ENCODE measurements around the gene KCNG3. TPM values are rescaled to one million over a fixed set of nuclear protein-coding genes. Genes with fewer than 3 reads are reported as not detected.

Gene KCNG3, protein sequence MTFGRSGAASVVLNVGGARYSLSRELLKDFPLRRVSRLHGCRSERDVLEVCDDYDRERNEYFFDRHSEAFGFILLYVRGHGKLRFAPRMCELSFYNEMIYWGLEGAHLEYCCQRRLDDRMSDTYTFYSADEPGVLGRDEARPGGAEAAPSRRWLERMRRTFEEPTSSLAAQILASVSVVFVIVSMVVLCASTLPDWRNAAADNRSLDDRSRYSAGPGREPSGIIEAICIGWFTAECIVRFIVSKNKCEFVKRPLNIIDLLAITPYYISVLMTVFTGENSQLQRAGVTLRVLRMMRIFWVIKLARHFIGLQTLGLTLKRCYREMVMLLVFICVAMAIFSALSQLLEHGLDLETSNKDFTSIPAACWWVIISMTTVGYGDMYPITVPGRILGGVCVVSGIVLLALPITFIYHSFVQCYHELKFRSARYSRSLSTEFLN
- total RNA-seq (under 1 TPM in 3 of 5 donors, not detected in 2; 0.09 to 0.25 (median 0.15) TPM), total RNA-seq (0.05 to 6.1 (median 0.49) reads per million in 29 experiments)
- total RNA-seq (2013), result 0.06 TPM

DNA sequence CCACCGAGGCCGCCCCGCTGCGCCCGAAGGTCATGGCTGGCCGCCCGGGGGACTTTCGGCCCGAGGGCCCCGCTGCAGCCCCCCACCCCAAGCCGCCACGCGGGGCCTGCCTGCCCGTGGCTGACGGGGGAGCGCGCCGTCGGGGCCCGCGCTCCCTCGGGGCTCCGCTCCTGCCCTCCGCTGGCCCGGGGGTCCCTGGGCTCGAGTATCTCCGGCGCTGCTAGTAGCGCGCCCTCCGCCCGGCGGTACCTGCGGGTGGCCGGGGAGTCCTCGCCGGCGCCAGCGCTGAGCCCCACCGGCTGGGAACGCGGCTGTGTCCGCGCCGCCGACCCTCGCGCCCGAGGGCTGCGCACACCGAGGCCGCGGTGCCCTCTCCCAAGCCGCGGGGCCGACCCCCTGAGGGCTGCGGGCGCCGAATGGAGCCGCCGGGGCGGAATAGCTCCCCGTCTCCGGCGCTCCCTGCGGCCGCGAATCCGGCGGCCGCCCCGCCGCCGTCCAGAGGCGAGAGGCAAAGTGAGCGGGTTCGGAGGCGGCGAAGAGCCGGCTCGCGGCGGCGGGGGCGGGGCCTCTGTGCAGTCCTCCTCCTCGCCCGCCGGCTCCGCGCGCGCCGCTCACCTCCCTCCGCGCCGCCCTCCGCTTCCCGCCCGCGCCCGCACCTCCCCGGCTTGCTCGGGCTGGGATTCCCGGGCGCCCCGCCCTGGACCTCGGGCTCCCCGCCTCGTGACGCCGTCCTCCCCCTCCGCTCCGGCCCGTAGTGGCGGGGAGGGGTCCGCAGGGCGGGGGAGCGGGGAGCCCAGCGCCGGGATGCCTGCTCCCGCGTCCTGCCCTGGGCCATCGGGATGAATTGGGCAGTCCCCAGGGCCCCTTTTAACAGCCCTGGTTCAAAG, at the start of gene KCNG3:
KCNG3 (minus strand) TSS at position 515 of the 887 bp plus-strand sequence; CDS start at position 34, 481 bp downstream.
- ChIA-PET CTCF (interaction anchor here (0.6 to 1.4 kb wide), 5 partner anchors 21 to 624 kb away, joined by 3 to 6 read pairs (median 4); no protein-coding TSS in a partner anchor), POLR2A (interaction anchor here in 1 of 2 donors (0.6 kb wide), 2 partner anchors 16 to 362 kb away, joined by 4 to 5 read pairs; no protein-coding TSS in a partner anchor)
- Histone ChIP-seq H3K9me3 (no peaks in the 10 kb centered on the region), H3K27ac (ENCODE audit: low read length) (no peak within 1 kb of the TSS), H3K27me3 (replicated peaks in 1 of 2; ENCODE audit: control insufficient read depth in 2 of 2, extremely low read depth in 1 of 2, insufficient read depth in 2 of 2, low read length in 1 of 2) (peaks cover 0 to 17% of the 10 kb centered on the region in 2 experiments), H3K4me3 (ENCODE audit: control insufficient read depth in 1 of 2, extremely low read depth in 1 of 2, low read length in 1 of 2) (peak within 1 kb of the TSS; percentile 50 to 87), H3K36me3 (ENCODE audit: control insufficient read depth in 2 of 2, extremely low read depth in 1 of 2, insufficient read depth in 1 of 2, low read length in 1 of 2) (no peaks in the 10 kb centered on the region), H3K4me1 (ENCODE audit: control insufficient read depth in 1 of 2, extremely low read depth in 1 of 2, insufficient read depth in 2 of 2, low read length in 2 of 2) (peaks cover 12 to 17% of the 10 kb centered on the region in 2 experiments)
- Mint-ChIP-seq H3K27me3 (peaks cover 6 to 18% of the 10 kb centered on the region in 2 donors), H3K27ac (peak within 1 kb of the TSS; percentile 78 to 82), H3K9me3 (no peaks in the 10 kb centered on the region), H3K4me1 (peaks cover 8 to 11% (median 8%) of the 10 kb centered on the region in 3 donors), H3K4me3 (peak within 1 kb of the TSS; percentile 90 to 93 (median 90)), H3K36me3 (no peaks in the 10 kb centered on the region)
- peak; percentile 79 to 84 (median 82) for ATAC-seq (replicated peaks in 1 of 4)
- 5% methylated on average over 120 of the region's 123 CpGs for WGBS (ENCODE audit: insufficient coverage)
- DNase-seq, result peak; percentile 11 to 76 (median 46)

DNA sequence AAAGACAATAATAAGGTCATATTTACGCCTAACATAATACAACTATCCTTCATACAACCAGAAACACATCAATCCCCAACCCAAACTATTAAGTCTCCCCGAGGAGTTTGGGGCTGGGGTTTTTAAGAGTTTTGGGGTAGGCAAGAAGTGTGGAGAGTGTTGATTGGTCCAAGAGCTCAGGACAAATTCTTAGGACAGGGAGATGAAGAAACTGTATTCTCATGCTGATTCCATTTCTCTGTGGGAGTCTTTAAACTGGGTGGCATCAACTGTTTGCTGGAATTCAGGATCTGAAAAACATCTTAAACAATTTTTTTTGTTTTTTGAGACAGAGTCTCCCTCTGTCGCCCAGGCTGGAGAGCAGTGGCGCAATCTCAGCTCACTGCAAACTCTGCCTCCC, 49.1 kb upstream of the KCNG3 start:
- CTCF ChIA-PET, result interaction anchor here in 1 of 2 donors (0.5 kb wide), 1 partner anchor 539 kb away, joined by 4 read pairs; no protein-coding TSS in a partner anchor
- Mint-ChIP-seq H3K4me1 (peaks cover 2 to 7% (median 5%) of the 10 kb centered on the region in 3 donors), H3K27me3 (no peaks in the 10 kb centered on the region), H3K9me3 (peaks cover 0 to 3% (median 0%) of the 10 kb centered on the region in 3 donors), H3K36me3 (no peaks in the 10 kb centered on the region), H3K27ac (no peak overlapping the region), H3K4me3 (no peak overlapping the region)
- H3K27me3 ChIP-seq (replicated peaks in 1 of 2; ENCODE audit: control insufficient read depth in 2 of 2, extremely low read depth in 1 of 2, insufficient read depth in 2 of 2, low read length in 1 of 2), result no peaks in the 10 kb centered on the region
- no peak overlapping the region for H3K4me3 ChIP-seq (ENCODE audit: control insufficient read depth in 1 of 2, extremely low read depth in 1 of 2, low read length in 1 of 2)
- no peak overlapping the region for H3K27ac ChIP-seq (ENCODE audit: low read length)
- POLR2A ChIA-PET, result no interaction called here
- no peaks in the 10 kb centered on the region for H3K36me3 ChIP-seq (ENCODE audit: control insufficient read depth in 2 of 2, extremely low read depth in 1 of 2, insufficient read depth in 1 of 2, low read length in 1 of 2)
- 100% methylated on average over 1 of the region's 4 CpGs for WGBS (ENCODE audit: insufficient coverage)
- H3K4me1 ChIP-seq (ENCODE audit: control insufficient read depth in 1 of 2, extremely low read depth in 1 of 2, insufficient read depth in 2 of 2, low read length in 2 of 2), result peaks cover 0 to 5% of the 10 kb centered on the region in 2 experiments
- ATAC-seq (replicated peaks in 1 of 4) (no peak), DNase-seq (no peak)
- no peaks in the 10 kb centered on the region for H3K9me3 ChIP-seq

- peaks cover 0 to 3% (median 0%) of the 10 kb centered on the region in 3 donors for H3K9me3 Mint-ChIP-seq
- H3K4me3 Mint-ChIP-seq, result no peak overlapping the region
- H3K27ac Mint-ChIP-seq, result no peak overlapping the region
- ChIA-PET CTCF (no interaction called here), POLR2A (no interaction called here)
- Histone ChIP-seq H3K9me3 (no peaks in the 10 kb centered on the region), H3K4me3 (ENCODE audit: control insufficient read depth in 1 of 2, extremely low read depth in 1 of 2, low read length in 1 of 2) (no peak overlapping the region), H3K27ac (ENCODE audit: low read length) (no peak overlapping the region), H3K36me3 (ENCODE audit: control insufficient read depth in 2 of 2, extremely low read depth in 1 of 2, insufficient read depth in 1 of 2, low read length in 1 of 2) (no peaks in the 10 kb centered on the region), H3K27me3 (replicated peaks in 1 of 2; ENCODE audit: control insufficient read depth in 2 of 2, extremely low read depth in 1 of 2, insufficient read depth in 2 of 2, low read length in 1 of 2) (no peaks in the 10 kb centered on the region), H3K4me1 (ENCODE audit: control insufficient read depth in 1 of 2, extremely low read depth in 1 of 2, insufficient read depth in 2 of 2, low read length in 2 of 2) (no peaks in the 10 kb centered on the region)
- WGBS (ENCODE audit: insufficient coverage), result no CpG with 5 or more reads among the region's 3 CpGs
- H3K36me3 Mint-ChIP-seq, result no peaks in the 10 kb centered on the region
- ATAC-seq (replicated peaks in 1 of 4) (no peak), DNase-seq (no peak)
- no peaks in the 10 kb centered on the region for H3K27me3 Mint-ChIP-seq
- H3K4me1 Mint-ChIP-seq, result peaks cover 0 to 2% (median 0%) of the 10 kb centered on the region in 3 donors
Measured at GRCh38 chr2:42537493-42537892, 43.7 kb upstream of the KCNG3 start.

DNA sequence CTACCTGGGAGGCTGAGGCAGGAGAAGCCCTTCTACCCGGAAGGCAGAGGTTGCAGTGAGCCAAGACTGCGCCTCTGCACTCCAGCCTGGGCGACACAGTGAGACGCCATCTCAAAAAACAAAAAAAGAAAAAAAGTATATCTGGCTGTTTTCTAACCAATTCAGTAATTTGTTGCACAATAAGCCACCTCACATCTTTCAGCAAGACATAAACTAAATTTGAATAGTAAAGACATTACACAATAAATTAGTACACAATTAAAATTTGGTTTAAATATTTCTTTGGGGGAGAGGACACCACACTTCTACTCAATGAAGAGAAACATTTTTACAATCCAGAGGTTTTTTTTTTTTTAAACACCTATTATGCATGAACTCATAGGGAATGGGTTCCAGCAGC, 38.6 kb upstream of the KCNG3 start:
- Histone ChIP-seq H3K27me3 (replicated peaks in 1 of 2; ENCODE audit: control insufficient read depth in 2 of 2, extremely low read depth in 1 of 2, insufficient read depth in 2 of 2, low read length in 1 of 2) (no peaks in the 10 kb centered on the region), H3K4me3 (ENCODE audit: control insufficient read depth in 1 of 2, extremely low read depth in 1 of 2, low read length in 1 of 2) (no peak overlapping the region), H3K4me1 (ENCODE audit: control insufficient read depth in 1 of 2, extremely low read depth in 1 of 2, insufficient read depth in 2 of 2, low read length in 2 of 2) (no peaks in the 10 kb centered on the region), H3K9me3 (no peaks in the 10 kb centered on the region), H3K36me3 (ENCODE audit: control insufficient read depth in 2 of 2, extremely low read depth in 1 of 2, insufficient read depth in 1 of 2, low read length in 1 of 2) (no peaks in the 10 kb centered on the region), H3K27ac (ENCODE audit: low read length) (no peak overlapping the region)
- Mint-ChIP-seq H3K36me3 (no peaks in the 10 kb centered on the region), H3K9me3 (no peaks in the 10 kb centered on the region), H3K4me3 (no peak overlapping the region), H3K4me1 (no peaks in the 10 kb centered on the region), H3K27ac (no peak overlapping the region), H3K27me3 (no peaks in the 10 kb centered on the region)
- no CpG with 5 or more reads among the region's 4 CpGs for WGBS (ENCODE audit: insufficient coverage)
- no peak for DNase-seq
- ATAC-seq (replicated peaks in 1 of 4), result no peak
- ChIA-PET POLR2A (no interaction called here), CTCF (no interaction called here)

- peaks cover 10 to 14% (median 10%) of the 10 kb centered on the region in 3 donors for H3K4me1 Mint-ChIP-seq
- H3K36me3 Mint-ChIP-seq, result no peaks in the 10 kb centered on the region
- Histone ChIP-seq H3K4me3 (ENCODE audit: control insufficient read depth in 1 of 2, extremely low read depth in 1 of 2, low read length in 1 of 2) (no peak overlapping the region), H3K4me1 (ENCODE audit: control insufficient read depth in 1 of 2, extremely low read depth in 1 of 2, insufficient read depth in 2 of 2, low read length in 2 of 2) (peaks cover 10 to 16% of the 10 kb centered on the region in 2 experiments), H3K27ac (ENCODE audit: low read length) (no peak overlapping the region), H3K27me3 (replicated peaks in 1 of 2; ENCODE audit: control insufficient read depth in 2 of 2, extremely low read depth in 1 of 2, insufficient read depth in 2 of 2, low read length in 1 of 2) (no peaks in the 10 kb centered on the region), H3K36me3 (ENCODE audit: control insufficient read depth in 2 of 2, extremely low read depth in 1 of 2, insufficient read depth in 1 of 2, low read length in 1 of 2) (no peaks in the 10 kb centered on the region), H3K9me3 (no peaks in the 10 kb centered on the region)
- peak overlapping the region; percentile 72 to 79 for H3K27ac Mint-ChIP-seq
- no peaks in the 10 kb centered on the region for H3K27me3 Mint-ChIP-seq
- peak overlapping the region in 1 of 3 donors; percentile 44 for H3K4me3 Mint-ChIP-seq
- H3K9me3 Mint-ChIP-seq, result no peaks in the 10 kb centered on the region
- POLR2A ChIA-PET, result interaction anchor here in 1 of 2 donors (0.6 kb wide), 1 partner anchor 115 kb away, joined by 7 read pairs; no protein-coding TSS in a partner anchor
- CTCF ChIA-PET, result no interaction called here
- ATAC-seq (replicated peaks in 1 of 4), result peak; percentile 43 to 90 (median 78)
- peak in 22 of 35 experiments; percentile 0 to 40 (median 8) for DNase-seq
- 38% methylated on average over 10 of the region's 13 CpGs for WGBS (ENCODE audit: insufficient coverage)
Measured at GRCh38 chr2:42523341-42523740, 29.6 kb upstream of the KCNG3 start.

DNA sequence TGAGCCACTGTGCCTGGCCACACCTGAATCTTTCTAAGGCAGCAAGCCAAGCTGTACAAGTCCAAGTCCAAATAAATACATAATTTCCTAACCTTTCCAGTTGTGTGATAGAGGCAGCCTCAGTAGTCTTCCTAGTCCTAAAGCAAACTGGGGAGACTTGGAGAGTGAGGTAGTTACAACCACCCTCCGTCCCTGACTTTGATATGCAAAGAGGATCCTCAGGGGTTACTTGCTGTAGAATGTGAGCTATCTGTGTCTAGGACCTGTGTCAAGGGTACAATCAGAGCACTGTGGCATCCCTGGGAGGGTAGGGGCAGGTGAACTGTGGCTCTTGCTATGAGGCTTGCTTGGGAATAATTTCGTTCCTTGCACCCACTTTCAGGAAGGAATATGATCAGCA, 28.3 kb upstream of the KCNG3 start:
- H3K27me3 Mint-ChIP-seq, result no peaks in the 10 kb centered on the region
- 90% methylated on average over 1 of the region's 2 CpGs for WGBS (ENCODE audit: insufficient coverage)

More for the DNA sequence above, 28.3 kb upstream of the KCNG3 start:
- H3K4me3 ChIP-seq (ENCODE audit: control insufficient read depth in 1 of 2, extremely low read depth in 1 of 2, low read length in 1 of 2), result no peak overlapping the region
- DNase-seq, result no peak
- ATAC-seq (replicated peaks in 1 of 4), result no peak
- no peak overlapping the region for H3K27ac ChIP-seq (ENCODE audit: low read length)
- H3K4me3 Mint-ChIP-seq, result no peak overlapping the region
- no peaks in the 10 kb centered on the region for H3K27me3 ChIP-seq (replicated peaks in 1 of 2; ENCODE audit: control insufficient read depth in 2 of 2, extremely low read depth in 1 of 2, insufficient read depth in 2 of 2, low read length in 1 of 2)
- no peaks in the 10 kb centered on the region for H3K9me3 Mint-ChIP-seq
- no peaks in the 10 kb centered on the region for H3K36me3 ChIP-seq (ENCODE audit: control insufficient read depth in 2 of 2, extremely low read depth in 1 of 2, insufficient read depth in 1 of 2, low read length in 1 of 2)
- ChIA-PET CTCF (interaction anchor here in 1 of 2 donors (0.6 kb wide), 1 partner anchor 60 kb away, joined by 5 read pairs; no protein-coding TSS in a partner anchor), POLR2A (no interaction called here)
- peaks cover 10 to 16% of the 10 kb centered on the region in 2 experiments for H3K4me1 ChIP-seq (ENCODE audit: control insufficient read depth in 1 of 2, extremely low read depth in 1 of 2, insufficient read depth in 2 of 2, low read length in 2 of 2)
- H3K27ac Mint-ChIP-seq, result no peak overlapping the region
- no peaks in the 10 kb centered on the region for H3K36me3 Mint-ChIP-seq
- H3K9me3 ChIP-seq, result no peaks in the 10 kb centered on the region
- peaks cover 10 to 14% (median 10%) of the 10 kb centered on the region in 3 donors for H3K4me1 Mint-ChIP-seq

All from T-cell (primary cell).